Measurements from ENCODE around the gene DDC. TPM values are rescaled to one million over a fixed set of nuclear protein-coding genes. Genes with fewer than 3 reads are reported as not detected.

DDC gene
- total RNA-seq, 1 experiment from 2014 or later, result 87.0 TPM

DNA sequence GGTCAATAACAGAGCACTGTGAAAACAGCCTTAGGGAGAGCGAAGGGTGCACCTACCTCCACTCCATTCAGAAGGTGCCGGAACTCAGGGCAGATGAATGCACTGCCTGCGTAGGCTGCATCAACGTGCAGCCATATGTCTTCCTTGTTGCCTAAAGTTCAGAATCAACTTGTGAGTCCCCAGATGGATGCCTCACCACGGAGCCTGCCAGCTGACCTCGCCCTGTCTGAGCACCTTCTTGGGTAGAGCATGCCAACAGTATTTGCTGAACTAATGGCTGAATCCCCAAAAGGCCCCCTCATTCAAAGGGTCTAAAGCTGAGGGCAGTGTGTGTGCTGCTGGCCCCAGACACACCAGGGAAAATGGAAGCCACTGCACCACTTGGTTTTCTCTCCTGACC is 66.1 kb downstream of the DDC start:
- no peaks in the 10 kb centered on the region for H3K27me3 Mint-ChIP-seq (ENCODE audit: insufficient read depth, unreplicated experiment)
- Histone ChIP-seq H3K4me1 (peaks cover 5% of the 10 kb centered on the region; the same call in 1 of the 2 replicates), H3K36me3 (ENCODE audit: control insufficient read depth, insufficient read depth, low read length) (peaks cover 1% of the 10 kb centered on the region), H3K9me3 (no peaks in the 10 kb centered on the region), H3K27me3 (replicated peaks; ENCODE audit: control insufficient read depth, insufficient read depth, low read length) (no peaks in the 10 kb centered on the region), H3K4me3 (ENCODE audit: low read depth, low read length) (no peak overlapping the region)
- ChIA-PET CTCF (no interaction called here), POLR2A (no interaction called here)
- H3K9me3 Mint-ChIP-seq (ENCODE audit: unreplicated experiment), result no peaks in the 10 kb centered on the region
- intact Hi-C loops (cut with micrococcal nuclease; ENCODE audit: unreplicated experiment), result no loop called here
- H3K4me3 Mint-ChIP-seq (ENCODE audit: unreplicated experiment), result no peak overlapping the region
- no TSS peak for BruUV-seq (replicated peaks)
- no peak for DNase-seq
- H3K4me1 Mint-ChIP-seq (ENCODE audit: low read depth, unreplicated experiment), result peaks cover 16% of the 10 kb centered on the region
- TF ChIP-seq, protein P1, sequence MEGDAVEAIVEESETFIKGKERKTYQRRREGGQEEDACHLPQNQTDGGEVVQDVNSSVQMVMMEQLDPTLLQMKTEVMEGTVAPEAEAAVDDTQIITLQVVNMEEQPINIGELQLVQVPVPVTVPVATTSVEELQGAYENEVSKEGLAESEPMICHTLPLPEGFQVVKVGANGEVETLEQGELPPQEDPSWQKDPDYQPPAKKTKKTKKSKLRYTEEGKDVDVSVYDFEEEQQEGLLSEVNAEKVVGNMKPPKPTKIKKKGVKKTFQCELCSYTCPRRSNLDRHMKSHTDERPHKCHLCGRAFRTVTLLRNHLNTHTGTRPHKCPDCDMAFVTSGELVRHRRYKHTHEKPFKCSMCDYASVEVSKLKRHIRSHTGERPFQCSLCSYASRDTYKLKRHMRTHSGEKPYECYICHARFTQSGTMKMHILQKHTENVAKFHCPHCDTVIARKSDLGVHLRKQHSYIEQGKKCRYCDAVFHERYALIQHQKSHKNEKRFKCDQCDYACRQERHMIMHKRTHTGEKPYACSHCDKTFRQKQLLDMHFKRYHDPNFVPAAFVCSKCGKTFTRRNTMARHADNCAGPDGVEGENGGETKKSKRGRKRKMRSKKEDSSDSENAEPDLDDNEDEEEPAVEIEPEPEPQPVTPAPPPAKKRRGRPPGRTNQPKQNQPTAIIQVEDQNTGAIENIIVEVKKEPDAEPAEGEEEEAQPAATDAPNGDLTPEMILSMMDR (IDR thresholded peaks at IDR 0.05; ENCODE audit: insufficient read depth in 1 of 2, low read depth in 1 of 2, low read length in 1 of 2, severe bottlenecking in 1 of 2, unreplicated experiment in 1 of 2), result no peak
- H3K36me3 Mint-ChIP-seq (ENCODE audit: insufficient read depth, unreplicated experiment), result peaks cover 6% of the 10 kb centered on the region
- H3K27ac Mint-ChIP-seq (ENCODE audit: unreplicated experiment), result no peak overlapping the region

DNA sequence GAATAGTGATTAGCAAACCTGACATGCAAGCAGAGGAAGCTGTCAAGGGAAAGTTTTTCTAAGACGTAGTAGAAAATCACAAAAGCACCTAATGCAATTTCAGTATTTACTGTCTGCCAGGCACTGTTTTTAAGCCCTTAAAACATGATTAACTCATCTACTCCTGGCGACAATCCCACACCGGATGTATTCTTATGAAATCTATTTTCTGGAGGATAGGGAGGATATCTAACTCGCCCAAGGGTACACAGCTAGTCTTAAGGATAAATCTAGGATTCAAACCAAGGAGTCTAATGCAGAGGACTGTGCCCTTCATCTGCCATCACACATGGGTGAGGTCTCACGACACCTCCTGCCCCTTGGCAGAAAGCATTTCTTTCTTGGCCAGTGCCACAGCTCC is 67.2 kb downstream of the DDC start:
- TF ChIP-seq, protein P1 (IDR thresholded peaks at IDR 0.05; ENCODE audit: insufficient read depth in 1 of 2, low read depth in 1 of 2, low read length in 1 of 2, severe bottlenecking in 1 of 2, unreplicated experiment in 1 of 2), result no peak
- ChIA-PET CTCF (no interaction called here), POLR2A (no interaction called here)
- Histone ChIP-seq H3K4me3 (ENCODE audit: low read depth, low read length) (no peak overlapping the region), H3K4me1 (peaks cover 11% of the 10 kb centered on the region), H3K9me3 (no peaks in the 10 kb centered on the region), H3K27me3 (replicated peaks; ENCODE audit: control insufficient read depth, insufficient read depth, low read length) (no peaks in the 10 kb centered on the region), H3K36me3 (ENCODE audit: control insufficient read depth, insufficient read depth, low read length) (peaks cover 1% of the 10 kb centered on the region)
- Mint-ChIP-seq H3K4me1 (ENCODE audit: low read depth, unreplicated experiment) (peaks cover 24% of the 10 kb centered on the region), H3K4me3 (ENCODE audit: unreplicated experiment) (no peak overlapping the region), H3K27ac (ENCODE audit: unreplicated experiment) (no peak overlapping the region), H3K27me3 (ENCODE audit: insufficient read depth, unreplicated experiment) (no peaks in the 10 kb centered on the region), H3K36me3 (ENCODE audit: insufficient read depth, unreplicated experiment) (peaks cover 17% of the 10 kb centered on the region), H3K9me3 (ENCODE audit: unreplicated experiment) (peaks cover 8% of the 10 kb centered on the region)
- intact Hi-C loops (cut with micrococcal nuclease; ENCODE audit: unreplicated experiment), result no loop called here
- no TSS peak for BruUV-seq (replicated peaks)
- DNase-seq, result no peak

DNA sequence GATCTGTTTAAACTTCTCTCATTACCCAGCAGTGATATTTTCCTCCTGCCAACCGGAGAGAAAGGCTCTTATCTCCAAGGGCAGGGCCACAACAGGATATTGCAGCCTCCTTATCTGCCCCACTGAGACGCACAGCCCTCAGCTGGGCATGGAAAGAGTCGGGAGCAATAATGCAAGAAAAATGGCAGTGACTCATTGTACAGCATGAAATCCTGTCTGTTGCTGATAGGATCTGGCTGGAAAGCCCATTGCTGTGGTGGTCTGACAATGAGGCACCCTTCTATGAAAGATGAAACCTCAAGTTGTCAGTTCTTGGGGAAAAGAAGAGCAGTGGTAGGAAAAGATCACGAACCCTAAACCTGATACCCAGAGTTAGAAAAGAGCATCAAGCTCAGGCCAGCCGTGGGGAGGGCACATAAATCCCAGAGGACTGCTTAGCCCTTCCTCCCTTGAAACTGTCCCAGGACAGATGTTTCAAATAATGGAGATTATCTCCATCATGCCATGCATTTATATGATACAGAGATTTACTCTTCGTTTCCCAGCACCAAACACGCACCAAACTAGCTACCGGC is 68.0 kb downstream of the DDC start:
- no peaks in the 10 kb centered on the region for H3K9me3 ChIP-seq
- H3K27ac Mint-ChIP-seq (ENCODE audit: unreplicated experiment), result peak overlapping the region; percentile 60
- H3K4me1 Mint-ChIP-seq (ENCODE audit: low read depth, unreplicated experiment), result peaks cover 24% of the 10 kb centered on the region
- BruUV-seq (replicated peaks), result no TSS peak
- ChIA-PET CTCF (no interaction called here), POLR2A (no interaction called here)
- TF ChIP-seq, protein P1 (IDR thresholded peaks at IDR 0.05; ENCODE audit: insufficient read depth in 1 of 2, low read depth in 1 of 2, low read length in 1 of 2, severe bottlenecking in 1 of 2, unreplicated experiment in 1 of 2), result no peak
- no peaks in the 10 kb centered on the region for H3K27me3 Mint-ChIP-seq (ENCODE audit: insufficient read depth, unreplicated experiment)
- H3K36me3 ChIP-seq (ENCODE audit: control insufficient read depth, insufficient read depth, low read length), result no peaks in the 10 kb centered on the region; the same call in none of the 2 replicates
- H3K27me3 ChIP-seq (replicated peaks; ENCODE audit: control insufficient read depth, insufficient read depth, low read length), result no peaks in the 10 kb centered on the region
- H3K9me3 Mint-ChIP-seq (ENCODE audit: unreplicated experiment), result peaks cover 10% of the 10 kb centered on the region
- intact Hi-C loops (cut with micrococcal nuclease; ENCODE audit: unreplicated experiment), result no loop called here
- peaks cover 25% of the 10 kb centered on the region for H3K36me3 Mint-ChIP-seq (ENCODE audit: insufficient read depth, unreplicated experiment)
- DNase-seq, result no peak
- H3K4me1 ChIP-seq, result peaks cover 16% of the 10 kb centered on the region
- H3K4me3 ChIP-seq (ENCODE audit: low read depth, low read length), result no peak overlapping the region
- H3K4me3 Mint-ChIP-seq (ENCODE audit: unreplicated experiment), result no peak overlapping the region

All from Caco-2 (cell line).